ENCODE data around the gene ITPR2. TPM values are rescaled to one million over a fixed set of nuclear protein-coding genes. Genes with fewer than 3 reads are reported as not detected.

Gene ITPR2
- total RNA-seq, 1 experiment from 2014 or later: 4.0 TPM

- no peaks in the 10 kb centered on the region for H3K36me3 ChIP-seq (ENCODE audit: low read depth, low read length)
- TF ChIP-seq CTCF (conservative IDR thresholded peaks at IDR 0.05; ENCODE audit: low read depth, low read length): no peak
- TF ChIP-seq EZH2phosphoT487 (IDR thresholded peaks at IDR 0.05; ENCODE audit: borderline replicate concordance, low read length): no peak
- TF ChIP-seq EZH2 (IDR thresholded peaks at IDR 0.05; ENCODE audit: low read length, unreplicated experiment): no peak
- POLR2A ChIA-PET (ENCODE audit: unreplicated experiment): interaction anchor here (0.8 kb wide), 1 partner anchor 78 kb away, joined by 3 read pairs; no protein-coding TSS in a partner anchor
- H3K4me2 ChIP-seq (ENCODE audit: low read length): no peak overlapping the region
- H4K20me1 ChIP-seq (ENCODE audit: low read length): no peaks in the 10 kb centered on the region
- CTCF ChIA-PET: interaction anchor here (0.7 kb wide), 1 partner anchor 10 kb away, joined by 3 read pairs; no protein-coding TSS in a partner anchor
- H3K9ac ChIP-seq (ENCODE audit: low read length): no peak overlapping the region
- no peak overlapping the region for H3K4me3 ChIP-seq (ENCODE audit: low read length)
- no peak overlapping the region for H3K27ac ChIP-seq (ENCODE audit: low read length)
- H3K9me2 ChIP-seq (replicated peaks; ENCODE audit: low read length): no peaks in the 10 kb centered on the region
- no peak for DNase-seq
- no peaks in the 10 kb centered on the region for H3F3A ChIP-seq (ENCODE audit: low read length, unreplicated experiment)
- H2AFZ ChIP-seq (ENCODE audit: low read length): no peak overlapping the region
- H3K9me3 ChIP-seq (ENCODE audit: low read length): no peaks in the 10 kb centered on the region
- intact Hi-C loops (cut with micrococcal nuclease): no loop called here
- ATAC-seq: no peak
- no peaks in the 10 kb centered on the region for H3K4me1 ChIP-seq (ENCODE audit: insufficient read depth, low read length)
- H3K79me2 ChIP-seq (ENCODE audit: low read length): no peaks in the 10 kb centered on the region
- BruUV-seq (replicated peaks): no TSS peak
- H3K27me3 ChIP-seq (ENCODE audit: low read length): no peaks in the 10 kb centered on the region
These were observed 121.4 kb downstream of the ITPR2 start for GRCh38 chr12:26711569-26711968.

- Histone ChIP-seq H3K36me3 (ENCODE audit: low read depth, low read length) (no peaks in the 10 kb centered on the region), H3K4me2 (ENCODE audit: low read length) (no peak overlapping the region), H3K9me3 (ENCODE audit: low read length) (no peaks in the 10 kb centered on the region), H3K9ac (ENCODE audit: low read length) (no peak overlapping the region), H4K20me1 (ENCODE audit: low read length) (no peaks in the 10 kb centered on the region), H3K27me3 (ENCODE audit: low read length) (no peaks in the 10 kb centered on the region), H3K79me2 (ENCODE audit: low read length) (no peaks in the 10 kb centered on the region), H2AFZ (ENCODE audit: low read length) (no peak overlapping the region), H3F3A (ENCODE audit: low read length, unreplicated experiment) (no peaks in the 10 kb centered on the region), H3K4me3 (ENCODE audit: low read length) (no peak overlapping the region), H3K27ac (ENCODE audit: low read length) (no peak overlapping the region), H3K4me1 (ENCODE audit: insufficient read depth, low read length) (no peaks in the 10 kb centered on the region), H3K9me2 (replicated peaks; ENCODE audit: low read length) (no peaks in the 10 kb centered on the region)
- BruUV-seq (replicated peaks): no TSS peak
- TF ChIP-seq CTCF (conservative IDR thresholded peaks at IDR 0.05; ENCODE audit: low read depth, low read length) (no peak), EZH2phosphoT487 (IDR thresholded peaks at IDR 0.05; ENCODE audit: borderline replicate concordance, low read length) (no peak), EZH2 (IDR thresholded peaks at IDR 0.05; ENCODE audit: low read length, unreplicated experiment) (no peak)
- DNase-seq (no peak), ATAC-seq (no peak)
- intact Hi-C loops (cut with micrococcal nuclease): no loop called here
- CTCF ChIA-PET: interaction anchor here (0.7 kb wide), 1 partner anchor 9 kb away, joined by 3 read pairs; no protein-coding TSS in a partner anchor
- POLR2A ChIA-PET (ENCODE audit: unreplicated experiment): interaction anchor here (0.8 kb wide), 1 partner anchor 79 kb away, joined by 3 read pairs; no protein-coding TSS in a partner anchor
These were observed 121.9 kb downstream of the ITPR2 start for GRCh38 chr12:26711072-26711471.

DNA sequence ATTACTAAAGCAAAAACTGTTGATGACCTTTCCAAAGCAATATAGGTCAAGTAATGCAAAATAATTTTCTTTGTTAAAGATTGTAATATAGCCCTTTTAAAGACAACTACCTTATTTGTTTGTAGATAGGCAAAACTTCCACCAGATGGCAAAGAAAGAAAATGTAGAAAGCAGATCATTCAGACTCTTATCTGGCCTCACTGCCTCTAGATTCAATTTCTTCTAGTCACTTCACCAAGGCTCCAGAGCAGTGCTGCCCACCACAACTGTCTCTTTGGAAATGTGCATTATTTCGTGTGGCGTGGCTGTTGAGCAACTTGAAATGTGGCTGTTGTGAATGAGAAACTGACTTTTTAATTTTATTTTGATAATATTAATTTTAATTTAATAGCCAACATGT lies 127.1 kb downstream of the ITPR2 start:
- Histone ChIP-seq H2AFZ (ENCODE audit: low read length) (no peak overlapping the region), H3K36me3 (ENCODE audit: low read depth, low read length) (no peaks in the 10 kb centered on the region), H3K9me2 (replicated peaks; ENCODE audit: low read length) (no peaks in the 10 kb centered on the region), H3K4me2 (ENCODE audit: low read length) (no peak overlapping the region), H3F3A (ENCODE audit: low read length, unreplicated experiment) (no peaks in the 10 kb centered on the region), H3K4me3 (ENCODE audit: low read length) (no peak overlapping the region), H3K27ac (ENCODE audit: low read length) (no peak overlapping the region), H3K9ac (ENCODE audit: low read length) (no peak overlapping the region), H3K4me1 (ENCODE audit: insufficient read depth, low read length) (peaks cover 16% of the 10 kb centered on the region), H3K79me2 (ENCODE audit: low read length) (no peaks in the 10 kb centered on the region), H4K20me1 (ENCODE audit: low read length) (no peaks in the 10 kb centered on the region), H3K27me3 (ENCODE audit: low read length) (no peaks in the 10 kb centered on the region), H3K9me3 (ENCODE audit: low read length) (no peaks in the 10 kb centered on the region)
- ChIA-PET POLR2A (ENCODE audit: unreplicated experiment) (no interaction called here), CTCF (no interaction called here)
- intact Hi-C loops (cut with micrococcal nuclease): loop anchor here (1.0 kb wide), 2 partner anchors 126 to 139 kb away; no protein-coding TSS in a partner anchor
- DNase-seq (no peak), ATAC-seq (no peak)
- TF ChIP-seq EZH2phosphoT487 (IDR thresholded peaks at IDR 0.05; ENCODE audit: borderline replicate concordance, low read length) (no peak), EZH2 (IDR thresholded peaks at IDR 0.05; ENCODE audit: low read length, unreplicated experiment) (no peak), CTCF (conservative IDR thresholded peaks at IDR 0.05; ENCODE audit: low read depth, low read length) (peak; percentile 21; the same call in 1 of the 2 replicates)
- BruUV-seq (replicated peaks): no TSS peak

All from PC-3 (cell line).